PC-3 (cell line): ENCODE measurements around the gene RBM11.

ENCODE experiments used
- EZH2 ChIP-seq: fragments of 300-600 bp; sonication (generic); IDR thresholded peaks from one replicate; pipeline ENCODE4 v1.6.1; 2017; ENCODE audit warnings: antibody characterized with exemption, mild to moderate bottlenecking, low read length; ENCODE audit not compliant: unreplicated experiment
- EZH2phosphoT487 ChIP-seq: fragments of 300-600 bp; sonication (generic); IDR thresholded peaks from 2 replicates; pipeline ENCODE4 v1.6.1; 2018; ENCODE audit warnings: mild to moderate bottlenecking, antibody characterized with exemption, low read length, borderline replicate concordance
- TF ChIP-seq, protein P1 (sequence below): fragments of 300-600 bp; sonication (generic); conservative IDR thresholded peaks from 2 replicates; pipeline ENCODE4 v1.5.1; 2017; ENCODE audit warnings: antibody characterized with exemption, low read depth, mild to moderate bottlenecking, low read length

DNA sequence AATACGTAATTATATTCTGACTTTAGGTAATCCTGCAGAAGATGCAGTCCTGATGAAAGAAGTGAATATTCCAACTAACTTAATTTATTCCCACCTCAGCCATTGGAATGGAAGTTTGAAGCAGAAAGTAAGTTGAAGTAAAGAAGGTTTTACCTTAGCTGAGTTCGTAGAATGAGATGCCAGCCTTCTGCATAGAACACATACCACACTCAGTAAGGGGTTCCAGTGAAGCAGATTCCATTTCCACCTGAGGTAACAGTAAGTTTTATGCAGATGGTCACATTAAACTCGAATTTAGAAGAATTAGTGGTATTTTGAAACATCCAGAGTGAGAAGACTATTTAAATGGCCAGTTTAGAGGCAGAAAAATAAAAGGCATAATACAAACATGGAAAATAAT lies 20.2 kb downstream of the RBM11 start:
- TF ChIP-seq EZH2 (no peak), EZH2phosphoT487 (no peak)
- TF ChIP-seq, protein P1, sequence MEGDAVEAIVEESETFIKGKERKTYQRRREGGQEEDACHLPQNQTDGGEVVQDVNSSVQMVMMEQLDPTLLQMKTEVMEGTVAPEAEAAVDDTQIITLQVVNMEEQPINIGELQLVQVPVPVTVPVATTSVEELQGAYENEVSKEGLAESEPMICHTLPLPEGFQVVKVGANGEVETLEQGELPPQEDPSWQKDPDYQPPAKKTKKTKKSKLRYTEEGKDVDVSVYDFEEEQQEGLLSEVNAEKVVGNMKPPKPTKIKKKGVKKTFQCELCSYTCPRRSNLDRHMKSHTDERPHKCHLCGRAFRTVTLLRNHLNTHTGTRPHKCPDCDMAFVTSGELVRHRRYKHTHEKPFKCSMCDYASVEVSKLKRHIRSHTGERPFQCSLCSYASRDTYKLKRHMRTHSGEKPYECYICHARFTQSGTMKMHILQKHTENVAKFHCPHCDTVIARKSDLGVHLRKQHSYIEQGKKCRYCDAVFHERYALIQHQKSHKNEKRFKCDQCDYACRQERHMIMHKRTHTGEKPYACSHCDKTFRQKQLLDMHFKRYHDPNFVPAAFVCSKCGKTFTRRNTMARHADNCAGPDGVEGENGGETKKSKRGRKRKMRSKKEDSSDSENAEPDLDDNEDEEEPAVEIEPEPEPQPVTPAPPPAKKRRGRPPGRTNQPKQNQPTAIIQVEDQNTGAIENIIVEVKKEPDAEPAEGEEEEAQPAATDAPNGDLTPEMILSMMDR, result no peak
